Globus pallidus (tissue), 1 donor: Measurements from ENCODE around the gene PPARA.

ENCODE experiments used
- DNase-seq: peaks from one replicate; pipeline ENCODE4 v3.0.0-alpha.2; 2015; ENCODE audit warnings: low spot score

PPARA gene

GRCh38 chr22:46143491-46144147, 6.7 kb upstream of the PPARA start:
- no peak for DNase-seq

DNA sequence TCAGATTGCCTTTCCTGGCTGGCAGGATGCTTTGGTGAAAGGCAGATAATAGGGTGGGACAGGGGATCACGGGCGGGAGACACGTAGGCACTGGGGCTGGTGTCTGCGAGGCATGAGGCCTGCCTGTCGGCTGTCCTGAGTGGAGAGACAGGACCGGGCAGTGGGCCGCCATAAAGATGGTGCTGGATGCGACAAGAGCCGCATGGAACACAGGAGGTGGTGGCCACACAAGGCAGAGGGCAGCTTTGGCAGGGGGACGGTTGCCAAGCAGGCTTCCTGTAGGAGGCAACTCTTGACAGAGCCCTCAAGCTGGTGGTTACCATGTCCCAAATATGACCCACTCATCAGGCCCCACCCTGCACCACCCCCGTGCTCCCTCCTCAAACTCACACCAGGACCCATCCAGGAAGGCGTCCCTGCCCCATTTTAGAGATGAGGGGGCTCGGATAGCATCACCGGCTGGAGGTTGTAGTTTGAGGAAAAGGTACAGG, 4.9 kb upstream of the PPARA start:
- DNase-seq = no peak

DNA sequence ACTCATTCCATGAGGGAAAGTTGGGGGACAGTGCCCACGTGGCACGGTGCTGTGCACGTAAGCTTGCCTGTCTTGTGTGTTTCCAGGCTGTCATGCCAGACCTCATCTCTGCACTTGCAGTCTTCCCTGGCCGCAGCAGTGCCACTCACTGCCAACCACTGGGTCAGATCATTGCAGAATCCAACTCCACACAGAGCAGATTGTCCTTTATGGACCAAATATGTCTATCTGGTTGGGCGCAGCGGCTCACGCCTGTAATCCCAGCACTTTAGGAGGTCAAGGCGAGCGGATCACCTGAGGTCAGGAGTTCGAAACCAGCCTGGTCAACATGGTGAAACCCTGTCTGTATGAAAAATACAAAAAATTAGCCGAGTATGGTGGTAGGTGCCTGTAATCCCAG, 4.4 kb upstream of the PPARA start:
- no peak for DNase-seq

DNA sequence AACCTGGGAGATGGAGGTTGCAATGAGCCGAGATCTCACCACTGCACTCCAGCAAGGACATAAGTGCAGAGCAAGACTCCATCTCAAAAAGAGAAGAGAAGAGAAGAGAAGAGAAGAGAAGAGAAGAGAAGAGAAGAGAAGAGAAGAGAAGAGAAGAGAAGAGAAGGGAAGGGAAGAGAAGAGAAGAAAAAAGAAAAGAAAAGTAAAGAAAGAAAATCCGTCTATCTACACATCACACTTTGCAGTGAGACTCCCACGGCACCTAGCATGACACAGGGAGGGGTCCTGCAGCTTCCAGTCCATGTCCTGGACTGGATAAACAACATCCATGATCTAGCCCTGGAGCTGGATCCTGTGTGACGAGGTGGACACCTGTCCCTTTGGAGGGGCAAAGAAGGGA, 4.0 kb upstream of the PPARA start:
- no peak for DNase-seq

- DNase-seq = no peak
Observed at GRCh38 chr22:46147061-46147460, 3.3 kb upstream of the PPARA start.

GRCh38 chr22:46147471-46148267, 2.7 kb upstream of the PPARA start:
- no peak for DNase-seq

- DNase-seq = no peak
Observed at GRCh38 chr22:46148336-46148735, 2.0 kb upstream of the PPARA start.

GRCh38 chr22:46148816-46149511, 1.4 kb upstream of the PPARA start:
- DNase-seq = no peak

- DNase-seq = peak; percentile 61
Observed at GRCh38 chr22:46149512-46150033, 753 bp upstream of the PPARA start.

DNA sequence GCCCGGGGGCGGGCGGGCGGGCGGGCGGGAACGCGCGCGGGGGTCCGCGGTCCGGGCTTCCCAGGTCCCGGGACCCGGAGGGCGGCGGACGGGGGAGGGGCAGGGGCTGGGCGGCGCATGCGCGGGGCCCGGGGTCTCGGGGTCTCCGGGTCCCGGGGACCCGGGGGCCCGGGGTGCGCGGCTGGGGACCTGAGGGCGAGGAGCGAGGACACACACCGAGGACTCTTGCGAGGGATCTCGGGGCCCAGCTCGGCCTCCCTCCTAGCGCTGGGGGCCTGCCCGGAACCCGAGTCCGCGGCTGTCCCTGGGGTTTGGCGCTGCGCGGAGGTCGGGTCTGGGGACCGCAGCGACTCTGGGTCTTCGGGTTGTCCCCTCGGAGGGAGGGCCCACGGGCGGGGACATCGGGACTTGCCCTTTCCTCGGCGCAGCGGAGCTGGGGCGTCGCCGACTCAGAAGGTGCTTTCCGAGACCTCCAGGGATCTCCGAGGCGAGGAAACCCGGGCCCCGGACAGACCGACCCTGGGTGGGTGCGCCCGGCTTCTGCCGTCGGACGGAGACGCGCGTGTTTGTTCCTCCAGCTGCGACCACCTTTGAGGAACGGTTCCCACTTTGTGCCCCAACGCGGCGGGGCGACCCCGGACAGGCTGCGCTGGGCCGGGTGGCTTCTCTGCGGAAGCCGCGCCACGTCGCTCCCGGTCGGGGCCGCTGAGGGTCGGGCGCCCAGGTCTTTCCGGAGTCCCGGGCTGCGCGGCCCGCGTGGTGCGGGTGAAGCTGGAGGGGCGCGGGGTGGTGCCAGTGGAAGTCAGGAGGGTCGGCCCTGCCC, 540 bp downstream of the PPARA start:
- DNase-seq = no peak

- no peak for DNase-seq
Observed at GRCh38 chr22:46153930-46154329, 3.6 kb downstream of the PPARA start.

- DNase-seq = no peak
Observed at GRCh38 chr22:46156031-46156430, 5.7 kb downstream of the PPARA start.

GRCh38 chr22:46158283-46158682, 8.0 kb downstream of the PPARA start:
- DNase-seq = no peak

DNA sequence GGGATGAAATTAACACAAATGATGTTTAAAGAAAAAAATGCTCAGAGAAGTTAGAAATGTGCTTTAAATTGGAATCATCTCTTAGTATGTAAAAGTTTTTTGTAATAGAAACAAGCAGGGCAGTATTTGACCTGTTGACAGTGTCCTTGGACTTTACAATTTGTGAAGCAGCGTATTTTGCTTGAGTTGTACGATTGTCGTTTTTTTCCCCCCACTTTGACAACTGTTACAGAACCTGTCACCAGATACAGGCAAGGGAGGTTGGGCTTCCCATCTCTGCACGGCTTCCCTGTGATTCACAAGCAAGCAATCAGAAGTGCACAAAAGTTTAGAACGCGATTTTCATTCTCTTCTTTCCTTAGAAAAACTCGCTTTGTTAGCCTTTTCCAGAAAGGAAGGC, 8.9 kb downstream of the PPARA start:
- no peak for DNase-seq

DNA sequence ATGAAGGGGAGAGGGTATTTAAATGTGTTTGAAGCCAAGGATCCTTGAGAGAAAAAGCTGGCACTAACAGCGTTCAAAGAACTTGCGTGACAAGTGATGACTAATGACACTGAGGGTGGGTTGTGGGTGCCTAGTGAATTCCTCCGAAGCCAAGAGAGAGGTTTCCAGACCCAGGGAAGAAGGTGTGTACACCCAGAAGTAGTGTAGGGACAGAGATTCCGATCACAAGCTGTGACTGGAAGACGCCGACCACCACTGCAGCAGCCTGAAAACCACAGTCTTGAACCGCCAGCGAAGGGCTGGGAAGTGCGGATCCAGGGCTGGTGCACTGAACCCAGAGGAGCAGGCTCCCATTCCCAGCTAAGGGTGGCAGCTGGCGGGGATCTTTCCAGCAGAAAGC, 9.5 kb downstream of the PPARA start:
- DNase-seq = no peak

GRCh38 chr22:46162285-46162684, 12.0 kb downstream of the PPARA start:
- no peak for DNase-seq

DNA sequence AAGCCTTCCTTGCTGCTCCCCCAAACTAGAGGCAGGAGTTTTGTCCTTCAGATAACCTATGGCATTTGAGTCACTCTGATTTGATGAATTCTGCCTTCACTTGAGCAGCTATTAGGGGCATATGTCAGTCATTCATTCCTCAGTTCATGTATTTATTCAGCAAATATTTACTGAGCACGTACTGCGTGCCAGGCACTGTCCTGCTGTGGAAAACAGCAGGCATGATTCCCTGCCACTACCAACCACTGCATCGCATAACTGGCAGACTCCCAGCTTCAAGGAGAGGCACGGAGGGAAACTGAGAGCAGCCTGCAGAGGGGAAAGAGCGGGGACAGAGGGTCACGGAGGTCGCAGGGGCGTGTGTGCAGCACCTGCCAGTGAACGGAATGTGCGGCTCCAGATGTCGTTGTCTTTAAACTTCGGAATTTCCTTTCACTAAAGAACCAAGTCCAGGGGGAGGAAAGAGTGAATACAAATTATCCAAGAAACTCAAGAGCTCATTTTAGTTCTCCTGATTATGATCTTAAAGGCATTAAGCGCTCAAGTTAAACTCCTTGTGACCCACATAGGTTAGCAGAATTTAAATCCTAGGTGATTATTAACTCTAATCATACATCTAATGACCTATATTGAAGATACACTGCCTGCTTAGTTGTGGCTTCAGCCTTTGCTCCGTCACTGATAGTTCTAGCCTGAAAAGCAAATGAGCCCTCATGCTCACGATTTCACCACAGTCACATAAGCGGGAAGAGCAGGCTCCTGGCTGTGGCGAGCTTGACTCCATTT, 12.6 kb downstream of the PPARA start:
- no peak for DNase-seq

DNA sequence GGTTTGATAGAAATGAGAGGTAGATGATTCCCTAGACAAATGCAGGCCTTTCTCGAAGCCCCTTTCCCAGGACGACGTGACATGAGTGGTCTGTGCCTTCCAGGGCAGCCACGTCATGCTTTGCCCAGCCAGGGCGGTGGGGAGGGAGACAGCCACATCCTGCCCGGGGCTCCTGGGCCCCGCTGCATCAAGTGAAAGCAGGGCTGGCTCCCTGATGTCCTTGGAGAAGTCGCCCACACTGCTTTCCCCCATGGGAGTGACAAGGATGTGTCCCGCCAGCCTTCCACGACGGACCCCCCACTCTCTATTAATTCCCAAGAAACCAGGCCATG, 13.2 kb downstream of the PPARA start:
- no peak for DNase-seq

- DNase-seq = no peak
Observed at GRCh38 chr22:46165977-46166376, 15.7 kb downstream of the PPARA start.

DNA sequence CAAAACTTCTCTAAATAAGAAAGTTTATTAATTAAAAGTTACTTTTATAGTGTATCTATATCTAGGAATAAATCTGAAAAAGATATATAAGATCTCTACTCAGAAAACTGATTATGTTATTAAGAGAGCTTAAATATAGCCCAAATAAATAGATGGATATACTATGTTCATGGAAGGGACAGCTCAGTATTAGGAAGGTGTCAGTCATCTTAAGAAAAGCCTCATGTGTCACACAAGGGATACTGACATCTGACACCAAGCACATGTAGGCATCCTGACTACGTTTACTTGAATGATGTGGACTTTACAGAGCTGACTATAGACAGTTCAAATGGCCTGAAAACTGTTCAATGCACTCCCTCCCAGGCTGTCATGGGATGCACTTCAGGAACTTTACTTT, 19.3 kb downstream of the PPARA start:
- no peak for DNase-seq

- no peak for DNase-seq
Observed at GRCh38 chr22:46171940-46172339, 21.6 kb downstream of the PPARA start.
